ENCODE measurements around the gene MAP3K8. TPM values are rescaled to one million over a fixed set of nuclear protein-coding genes. Genes with fewer than 3 reads are reported as not detected.

MAP3K8 gene
- total and polyA plus RNA-seq, 9 of the 15 experiments (the other 6 are each of a cell fraction or from before 2014, with no cell fraction given): 6.9 to 23.6 (median 13.6) TPM

DNA sequence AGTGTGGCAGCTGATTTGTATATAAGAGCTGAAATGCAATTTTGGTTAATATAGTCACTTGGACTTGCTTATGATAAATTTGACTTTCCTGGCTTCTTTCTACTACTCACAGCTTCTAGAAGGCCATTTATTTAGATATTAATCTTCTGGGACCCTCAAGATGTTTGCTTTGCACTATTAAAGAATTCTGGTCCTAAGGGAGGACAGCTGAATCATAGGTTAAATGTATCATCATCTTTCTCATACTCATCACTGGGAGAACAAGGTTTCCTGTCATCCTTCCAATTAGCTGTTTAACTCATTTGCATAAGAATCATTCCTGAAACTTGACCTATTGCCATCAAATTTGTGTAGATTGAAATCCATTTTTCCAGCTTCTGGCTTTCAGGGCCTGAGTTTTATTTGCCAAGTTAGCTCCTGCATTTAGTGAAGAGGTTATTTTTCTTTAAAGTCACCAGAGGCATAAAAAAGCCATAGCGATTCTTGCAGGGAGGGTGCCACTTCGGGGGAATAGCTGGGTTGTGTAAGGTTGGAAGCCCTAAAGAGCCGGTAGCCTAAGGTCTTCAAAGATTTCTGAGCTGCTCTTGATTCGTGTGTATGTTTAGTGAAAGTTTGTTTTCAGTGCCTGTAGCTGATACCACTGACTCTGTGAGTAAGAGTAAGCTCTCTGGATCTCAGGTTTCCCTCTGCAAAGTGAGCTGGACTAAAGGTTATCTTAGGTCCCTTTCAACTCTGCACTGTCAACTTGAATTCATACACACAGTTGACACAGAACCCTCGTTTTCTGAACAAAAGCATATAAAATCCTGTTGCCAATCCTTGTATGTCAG, 4.3 kb downstream of the MAP3K8 start (continued):
- TF ChIP-seq EP300 (IDR thresholded peaks at IDR 0.05; ENCODE audit: low read length): 0 out of 2 replicates have a peak, but pooled peaks have one; percentile 18
- no peak for TF ChIP-seq ZNF12 (CRISPR knock-in tag; IDR thresholded peaks at IDR 0.05)
- TF ChIP-seq ZNF311 (CRISPR knock-in tag; IDR thresholded peaks at IDR 0.05): no peak
- TF ChIP-seq ARID1B (IDR thresholded peaks at IDR 0.05): peak; percentile 42; the same call in 1 of the 2 replicates
- TF ChIP-seq, protein P1, sequence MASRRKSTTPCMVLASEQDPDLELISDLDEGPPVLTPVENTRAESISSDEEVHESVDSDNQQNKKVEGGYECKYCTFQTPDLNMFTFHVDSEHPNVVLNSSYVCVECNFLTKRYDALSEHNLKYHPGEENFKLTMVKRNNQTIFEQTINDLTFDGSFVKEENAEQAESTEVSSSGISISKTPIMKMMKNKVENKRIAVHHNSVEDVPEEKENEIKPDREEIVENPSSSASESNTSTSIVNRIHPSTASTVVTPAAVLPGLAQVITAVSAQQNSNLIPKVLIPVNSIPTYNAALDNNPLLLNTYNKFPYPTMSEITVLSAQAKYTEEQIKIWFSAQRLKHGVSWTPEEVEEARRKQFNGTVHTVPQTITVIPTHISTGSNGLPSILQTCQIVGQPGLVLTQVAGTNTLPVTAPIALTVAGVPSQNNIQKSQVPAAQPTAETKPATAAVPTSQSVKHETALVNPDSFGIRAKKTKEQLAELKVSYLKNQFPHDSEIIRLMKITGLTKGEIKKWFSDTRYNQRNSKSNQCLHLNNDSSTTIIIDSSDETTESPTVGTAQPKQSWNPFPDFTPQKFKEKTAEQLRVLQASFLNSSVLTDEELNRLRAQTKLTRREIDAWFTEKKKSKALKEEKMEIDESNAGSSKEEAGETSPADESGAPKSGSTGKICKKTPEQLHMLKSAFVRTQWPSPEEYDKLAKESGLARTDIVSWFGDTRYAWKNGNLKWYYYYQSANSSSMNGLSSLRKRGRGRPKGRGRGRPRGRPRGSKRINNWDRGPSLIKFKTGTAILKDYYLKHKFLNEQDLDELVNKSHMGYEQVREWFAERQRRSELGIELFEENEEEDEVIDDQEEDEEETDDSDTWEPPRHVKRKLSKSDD (conservative IDR thresholded peaks at IDR 0.05; ENCODE audit: low read length): no peak
- 0 out of 2 replicates have a peak, but pooled peaks have one; percentile 14 for TF ChIP-seq LEF1 (IDR thresholded peaks at IDR 0.05)

DNA sequence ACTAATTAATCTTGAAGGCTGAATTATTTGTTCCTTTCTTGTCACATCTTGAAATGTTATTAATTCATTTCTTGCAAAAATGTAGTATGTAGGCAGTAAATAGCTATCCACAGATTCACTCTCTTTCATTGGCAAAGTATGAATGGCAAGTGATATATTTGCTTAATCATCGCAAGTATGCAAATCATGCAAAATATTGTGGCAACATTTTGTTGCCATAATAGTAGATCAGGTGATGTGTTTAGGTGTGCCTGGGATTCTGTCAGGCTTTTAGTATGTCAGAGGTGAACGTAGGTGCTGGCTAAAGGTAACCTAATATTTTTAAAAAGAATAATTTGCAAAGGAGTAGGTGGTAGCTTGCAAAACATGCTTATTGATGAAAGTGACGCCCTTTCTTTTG, 5.9 kb downstream of the MAP3K8 start:
- Histone ChIP-seq H3K4me2 (ENCODE audit: insufficient read depth, low read length) (no peak overlapping the region), H3K27ac (ENCODE audit: extremely low read depth, low read depth, low read length) (no peak overlapping the region), H3K4me3 (no peak overlapping the region), H3K9me1 (ENCODE audit: control insufficient read depth, insufficient read depth, low read length) (no peaks in the 10 kb centered on the region), H3K9me3 (replicated peaks; ENCODE audit: control insufficient read depth, insufficient read depth, low read depth, low read length) (no peaks in the 10 kb centered on the region), H3K4me1 (replicated peaks in 1 of 2; ENCODE audit: control insufficient read depth in 2 of 2, insufficient read depth in 2 of 2, low read length in 2 of 2) (peaks cover 3 to 43% of the 10 kb centered on the region in 2 experiments; a peak in 4 of 5 replicates), H3K79me2 (ENCODE audit: control insufficient read depth, insufficient read depth, low read length) (peaks cover 86% of the 10 kb centered on the region), H4K20me1 (replicated peaks; ENCODE audit: control insufficient read depth, insufficient read depth, low read length) (no peaks in the 10 kb centered on the region; the same call in 1 of the 2 replicates), H3K27me3 (ENCODE audit: control insufficient read depth in 2 of 2, insufficient read depth in 2 of 2, low read length in 2 of 2) (no peaks in the 10 kb centered on the region), H2AFZ (ENCODE audit: low read depth, low read length) (no peak overlapping the region), H3K9ac (ENCODE audit: insufficient read depth in 1 of 2, low read depth in 2 of 2, low read length in 2 of 2) (no peak overlapping the region), H3K36me3 (ENCODE audit: control insufficient read depth, insufficient read depth, low read length) (peaks cover 64% of the 10 kb centered on the region)
- ATAC-seq (no peak), FAIRE-seq (no peak), DNase-seq (ENCODE audit: extremely low read depth in 1 of 4, low spot score in 3 of 4) (no peak)
- ChIA-PET POLR2A (interaction anchor here (0.9 kb wide), 1 partner anchor 151 kb away, joined by 4 read pairs; no protein-coding TSS in a partner anchor), CTCF (ENCODE audit: low intra/inter-chr PET ratio) (no interaction called here)
- WGBS (ENCODE audit: insufficient coverage, low coverage, missing lambda C conversion rate): 94% methylated on average over 3 of the region's 3 CpGs
- intact Hi-C loops (cut with micrococcal nuclease) (loop anchor here (5.0 kb wide), 2 partner anchors 62 to 112 kb away; no protein-coding TSS in a partner anchor), in situ Hi-C loops (cut with MboI) (no loop called here)
- BruUV-seq (replicated peaks): no TSS peak
- no peak for TF ChIP-seq ZNF263 (CRISPR knock-in tag; IDR thresholded peaks at IDR 0.05; ENCODE audit: borderline replicate concordance)
- TF ChIP-seq, protein P1 (conservative IDR thresholded peaks at IDR 0.05; ENCODE audit: low read length): no peak
- TF ChIP-seq, protein P2, sequence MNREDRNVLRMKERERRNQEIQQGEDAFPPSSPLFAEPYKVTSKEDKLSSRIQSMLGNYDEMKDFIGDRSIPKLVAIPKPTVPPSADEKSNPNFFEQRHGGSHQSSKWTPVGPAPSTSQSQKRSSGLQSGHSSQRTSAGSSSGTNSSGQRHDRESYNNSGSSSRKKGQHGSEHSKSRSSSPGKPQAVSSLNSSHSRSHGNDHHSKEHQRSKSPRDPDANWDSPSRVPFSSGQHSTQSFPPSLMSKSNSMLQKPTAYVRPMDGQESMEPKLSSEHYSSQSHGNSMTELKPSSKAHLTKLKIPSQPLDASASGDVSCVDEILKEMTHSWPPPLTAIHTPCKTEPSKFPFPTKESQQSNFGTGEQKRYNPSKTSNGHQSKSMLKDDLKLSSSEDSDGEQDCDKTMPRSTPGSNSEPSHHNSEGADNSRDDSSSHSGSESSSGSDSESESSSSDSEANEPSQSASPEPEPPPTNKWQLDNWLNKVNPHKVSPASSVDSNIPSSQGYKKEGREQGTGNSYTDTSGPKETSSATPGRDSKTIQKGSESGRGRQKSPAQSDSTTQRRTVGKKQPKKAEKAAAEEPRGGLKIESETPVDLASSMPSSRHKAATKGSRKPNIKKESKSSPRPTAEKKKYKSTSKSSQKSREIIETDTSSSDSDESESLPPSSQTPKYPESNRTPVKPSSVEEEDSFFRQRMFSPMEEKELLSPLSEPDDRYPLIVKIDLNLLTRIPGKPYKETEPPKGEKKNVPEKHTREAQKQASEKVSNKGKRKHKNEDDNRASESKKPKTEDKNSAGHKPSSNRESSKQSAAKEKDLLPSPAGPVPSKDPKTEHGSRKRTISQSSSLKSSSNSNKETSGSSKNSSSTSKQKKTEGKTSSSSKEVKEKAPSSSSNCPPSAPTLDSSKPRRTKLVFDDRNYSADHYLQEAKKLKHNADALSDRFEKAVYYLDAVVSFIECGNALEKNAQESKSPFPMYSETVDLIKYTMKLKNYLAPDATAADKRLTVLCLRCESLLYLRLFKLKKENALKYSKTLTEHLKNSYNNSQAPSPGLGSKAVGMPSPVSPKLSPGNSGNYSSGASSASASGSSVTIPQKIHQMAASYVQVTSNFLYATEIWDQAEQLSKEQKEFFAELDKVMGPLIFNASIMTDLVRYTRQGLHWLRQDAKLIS (CRISPR knock-in tag; IDR thresholded peaks at IDR 0.05): no peak
- no peak for TF ChIP-seq SRSF1 (IDR thresholded peaks at IDR 0.05; ENCODE audit: low read depth, low read length)
- no peak for TF ChIP-seq ZNF589 (CRISPR knock-in tag; IDR thresholded peaks at IDR 0.05; ENCODE audit: low read depth)
